ENCODE data around the gene GRIN2A. TPM values are rescaled to one million over a fixed set of nuclear protein-coding genes. Genes with fewer than 3 reads are reported as not detected.
"Not testable (repeated sequence)": the region's sequence is repeated elsewhere in the genome, so short reads cannot be mapped to it uniquely, and the experiment has no call there.

The GRIN2A gene
- total RNA-seq, 4 donors from 2014 or later: 0.35 to 7.4 (median 1.5) TPM

GRCh38 chr16:9895817-9896216 lies 286.4 kb downstream of the GRIN2A start:
- no peak for TF ChIP-seq CTCF (IDR thresholded peaks at IDR 0.05)
- no peak for TF ChIP-seq POLR2A (IDR thresholded peaks at IDR 0.05)
- Histone ChIP-seq H3K27ac (no peak overlapping the region), H3K9me3 (no peaks in the 10 kb centered on the region), H3K36me3 (no peaks in the 10 kb centered on the region), H3K4me3 (no peak overlapping the region), H3K4me1 (no peaks in the 10 kb centered on the region), H3K27me3 (no peaks in the 10 kb centered on the region)
- DNase-seq: no peak

GRCh38 chr16:9885876-9886275 lies 296.4 kb downstream of the GRIN2A start:
- Histone ChIP-seq H3K9me3 (no peaks in the 10 kb centered on the region), H3K4me1 (no peaks in the 10 kb centered on the region), H3K27ac (no peak overlapping the region), H3K27me3 (no peaks in the 10 kb centered on the region), H3K4me3 (no peak overlapping the region), H3K36me3 (no peaks in the 10 kb centered on the region)
- no peak for DNase-seq
- no peak for TF ChIP-seq CTCF (IDR thresholded peaks at IDR 0.05)
- TF ChIP-seq POLR2A (IDR thresholded peaks at IDR 0.05): no peak

GRCh38 chr16:9885467-9885866 lies 296.8 kb downstream of the GRIN2A start:
- Histone ChIP-seq H3K4me3 (no peak overlapping the region), H3K9me3 (no peaks in the 10 kb centered on the region), H3K36me3 (no peaks in the 10 kb centered on the region), H3K27ac (no peak overlapping the region), H3K4me1 (no peaks in the 10 kb centered on the region), H3K27me3 (no peaks in the 10 kb centered on the region)
- no peak for DNase-seq
- TF ChIP-seq POLR2A (IDR thresholded peaks at IDR 0.05): no peak
- no peak for TF ChIP-seq CTCF (IDR thresholded peaks at IDR 0.05)

GRCh38 chr16:9875981-9876380 lies 306.2 kb downstream of the GRIN2A start:
- not testable (repeated sequence) for H3K27ac ChIP-seq, DNase-seq, H3K4me3 ChIP-seq, H3K9me3 ChIP-seq, H3K36me3 ChIP-seq, H3K4me1 ChIP-seq, H3K27me3 ChIP-seq

GRCh38 chr16:9874219-9874618 lies 308.0 kb downstream of the GRIN2A start:
- no peaks in the 10 kb centered on the region for H3K27me3 ChIP-seq

GRCh38 chr16:9870962-9871361 lies 311.3 kb downstream of the GRIN2A start:
- DNase-seq: no peak
- TF ChIP-seq POLR2A (IDR thresholded peaks at IDR 0.05) (no peak), CTCF (IDR thresholded peaks at IDR 0.05) (no peak)
- no peak overlapping the region for H3K27ac ChIP-seq
- H3K27me3 ChIP-seq: no peaks in the 10 kb centered on the region
- no peaks in the 10 kb centered on the region for H3K36me3 ChIP-seq
- no peaks in the 10 kb centered on the region for H3K4me1 ChIP-seq
- no peaks in the 10 kb centered on the region for H3K9me3 ChIP-seq
- no peak overlapping the region for H3K4me3 ChIP-seq

More at GRCh38 chr16:9874219-9874618, 308.0 kb downstream of the GRIN2A start:
- H3K9me3 ChIP-seq: no peaks in the 10 kb centered on the region
- no peak overlapping the region for H3K27ac ChIP-seq
- no peak overlapping the region for H3K4me3 ChIP-seq
- no peak for DNase-seq
- H3K36me3 ChIP-seq: no peaks in the 10 kb centered on the region
- TF ChIP-seq POLR2A (IDR thresholded peaks at IDR 0.05) (no peak), CTCF (IDR thresholded peaks at IDR 0.05) (no peak)
- H3K4me1 ChIP-seq: no peaks in the 10 kb centered on the region

Data from Peyer's patch (tissue), 4 donors.